Activated CD4-positive, alpha-beta memory T cell treated with anti-CD3 and anti-CD28 coated beads, Interleukin-2, amount 10 ng/mL, durations not matched to agents 7 days and 5 days (primary cell): Measurements from ENCODE around the gene USP36. TPM values are rescaled to one million over a fixed set of nuclear protein-coding genes. Genes with fewer than 3 reads are reported as not detected.

Source experiments
- CTCF ChIA-PET: fragments of 350-600 bp; sonication (Branson Sonifier 250); formaldehyde crosslinking; loops from one replicate; lab custom pipeline; 2021; ENCODE audit warnings: antibody characterized with exemption, inconsistent platforms; lab: Charles Lee
- POLR2A ChIA-PET: fragments of 350-600 bp; sonication (Branson Sonifier 250); formaldehyde crosslinking; loops from one replicate; lab custom pipeline; 2021; ENCODE audit warnings: antibody characterized with exemption; lab: Charles Lee
- DNase-seq: peaks from one replicate; pipeline ENCODE4 v3.0.0-alpha.2; 2020
- H3K27ac Mint-ChIP-seq: one replicate; pipeline ENCODE4 v1.8.0; 2021; ENCODE audit warnings: mild to moderate bottlenecking, mixed read lengths
- H3K27me3 Mint-ChIP-seq: one replicate; pipeline ENCODE4 v1.8.0; 2021; ENCODE audit warnings: mixed read lengths
- H3K36me3 Mint-ChIP-seq: one replicate; pipeline ENCODE4 v1.8.0; 2021; ENCODE audit warnings: low read depth, mixed read lengths
- H3K4me1 Mint-ChIP-seq: one replicate; pipeline ENCODE4 v1.8.0; 2021; ENCODE audit warnings: mixed read lengths
- H3K4me3 Mint-ChIP-seq: one replicate; pipeline ENCODE4 v1.8.0; 2021; ENCODE audit warnings: mild to moderate bottlenecking, mixed read lengths
- H3K9me3 Mint-ChIP-seq: one replicate; pipeline ENCODE4 v1.8.0; 2021; ENCODE audit warnings: mixed read lengths
- total RNA-seq, 2 experiments: library from RNA; stranded (reverse); gene quantifications; one replicate each; pipeline ENCODE4 v1.2.3, GENCODE V29; 2021

The USP36 gene
- total RNA-seq, 2 experiments from 2014 or later: 95.4 to 96.8 TPM

DNA sequence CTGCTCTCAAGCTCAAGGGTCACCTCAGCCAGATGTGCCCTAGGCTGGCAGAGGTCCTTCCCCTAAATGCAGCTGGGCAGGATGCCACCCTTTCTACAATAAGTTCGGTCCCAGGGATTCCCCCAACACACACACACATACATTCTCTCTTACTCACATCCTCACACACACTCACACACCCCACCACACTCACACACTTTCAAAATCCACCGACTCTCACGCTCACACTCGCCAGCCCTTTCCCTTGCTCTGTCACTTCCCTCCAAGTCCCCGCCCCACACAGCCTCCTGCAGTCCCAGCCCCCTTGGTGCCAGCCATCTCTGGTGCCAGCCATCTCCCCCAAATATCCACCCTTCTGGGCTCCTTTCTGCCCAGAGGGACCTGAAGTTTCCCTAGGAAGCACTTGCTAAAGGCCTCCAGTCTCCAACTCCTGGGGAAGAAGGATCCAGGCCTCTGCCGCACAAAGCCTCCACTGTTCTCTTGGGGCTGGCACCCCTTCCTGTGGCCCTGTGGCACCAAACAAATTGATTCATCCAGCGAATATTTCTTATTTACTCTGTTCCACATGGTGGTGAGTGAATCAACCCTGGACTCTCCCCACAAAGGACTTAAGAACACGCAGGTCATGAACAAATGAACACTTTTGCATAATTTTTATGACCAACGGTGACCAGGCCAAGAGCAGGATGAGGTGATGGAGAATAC lies 3.8 kb upstream of the USP36 start:
- CTCF ChIA-PET: interaction anchor here (0.6 to 1.4 kb wide), 3 partner anchors 12 to 557 kb away, joined by 3 read pairs; no protein-coding TSS in a partner anchor
- peaks cover 3% of the 10 kb centered on the region for H3K36me3 Mint-ChIP-seq
- H3K4me1 Mint-ChIP-seq: peaks cover 30% of the 10 kb centered on the region
- no peak overlapping the region for H3K27ac Mint-ChIP-seq
- no peaks in the 10 kb centered on the region for H3K9me3 Mint-ChIP-seq
- POLR2A ChIA-PET: interaction anchor here (1.4 kb wide), 1 partner anchor 62 kb away, joined by 4 read pairs; the partner anchor contains the start of gene CYTH1
- DNase-seq: no peak
- H3K27me3 Mint-ChIP-seq: no peaks in the 10 kb centered on the region
- H3K4me3 Mint-ChIP-seq: no peak overlapping the region

GRCh38 chr17:78842881-78843565 lies 2.4 kb upstream of the USP36 start:
- Mint-ChIP-seq H3K27ac (no peak overlapping the region), H3K4me3 (peak overlapping the region; percentile 9), H3K9me3 (no peaks in the 10 kb centered on the region), H3K36me3 (peaks cover 14% of the 10 kb centered on the region), H3K27me3 (no peaks in the 10 kb centered on the region), H3K4me1 (peaks cover 42% of the 10 kb centered on the region)
- DNase-seq: peak; percentile 76
- CTCF ChIA-PET: interaction anchor here (0.7 to 2.1 kb wide), 8 partner anchors 10 to 346 kb away, joined by 3 to 5 read pairs (median 3); no protein-coding TSS in a partner anchor
- POLR2A ChIA-PET: interaction anchor here (1.4 kb wide), 1 partner anchor 61 kb away, joined by 4 read pairs; the partner anchor contains the start of gene CYTH1

GRCh38 chr17:78840530-78840779 lies 159 bp downstream of the USP36 start:
- Mint-ChIP-seq H3K27me3 (no peaks in the 10 kb centered on the region), H3K27ac (peak overlapping the region; percentile 94), H3K36me3 (peaks cover 38% of the 10 kb centered on the region), H3K9me3 (no peaks in the 10 kb centered on the region), H3K4me1 (peaks cover 55% of the 10 kb centered on the region), H3K4me3 (peak overlapping the region; percentile 86)
- CTCF ChIA-PET: no interaction called here
- DNase-seq: no peak
- POLR2A ChIA-PET: interaction anchor here (0.8 to 2.5 kb wide), 11 partner anchors 9 to 64 kb away, joined by 3 to 20 read pairs (median 4); no protein-coding TSS in a partner anchor

- peaks cover 55% of the 10 kb centered on the region for H3K4me1 Mint-ChIP-seq
- CTCF ChIA-PET: no interaction called here
- peak; percentile 64 for DNase-seq
- peak overlapping the region; percentile 94 for H3K4me3 Mint-ChIP-seq
- H3K36me3 Mint-ChIP-seq: peaks cover 43% of the 10 kb centered on the region
- peak overlapping the region; percentile 94 for H3K27ac Mint-ChIP-seq
- H3K27me3 Mint-ChIP-seq: no peaks in the 10 kb centered on the region
- no peaks in the 10 kb centered on the region for H3K9me3 Mint-ChIP-seq
- POLR2A ChIA-PET: interaction anchor here (0.8 to 2.5 kb wide), 11 partner anchors 9 to 63 kb away, joined by 3 to 20 read pairs (median 4); no protein-coding TSS in a partner anchor
Measured at GRCh38 chr17:78839762-78840529, 668 bp downstream of the USP36 start.

GRCh38 chr17:78839235-78839761 lies 1.3 kb downstream of the USP36 start:
- Mint-ChIP-seq H3K36me3 (peaks cover 48% of the 10 kb centered on the region), H3K4me1 (peaks cover 50% of the 10 kb centered on the region), H3K27me3 (no peaks in the 10 kb centered on the region), H3K27ac (peak overlapping the region; percentile 94), H3K4me3 (peak overlapping the region; percentile 94), H3K9me3 (no peaks in the 10 kb centered on the region)
- peak; percentile 20 for DNase-seq
- ChIA-PET POLR2A (no interaction called here), CTCF (no interaction called here)

DNA sequence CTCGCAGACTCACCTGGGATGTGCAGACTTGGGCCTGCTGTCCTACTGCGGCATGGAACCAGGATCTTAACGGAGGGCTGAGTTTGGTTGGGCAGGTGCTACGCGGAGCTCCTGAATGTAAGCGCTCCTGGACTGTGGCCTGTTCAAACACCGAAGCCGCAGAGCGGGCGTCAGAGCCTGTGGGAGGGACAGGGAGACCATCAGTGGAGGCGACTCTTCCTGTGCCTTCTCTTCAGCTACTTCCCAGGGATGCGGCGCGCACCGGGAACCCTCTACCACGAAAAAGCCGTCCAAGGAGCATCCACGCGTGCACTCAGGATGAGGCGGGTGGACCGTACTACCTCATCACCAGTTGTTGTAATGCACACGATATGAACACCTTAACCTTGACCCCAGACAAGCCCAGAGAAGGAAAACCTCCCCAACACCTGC lies 2.0 kb downstream of the USP36 start:
- Mint-ChIP-seq H3K4me3 (peak overlapping the region; percentile 94), H3K4me1 (peaks cover 46% of the 10 kb centered on the region), H3K9me3 (no peaks in the 10 kb centered on the region), H3K27me3 (no peaks in the 10 kb centered on the region), H3K27ac (peak overlapping the region; percentile 94), H3K36me3 (peaks cover 53% of the 10 kb centered on the region)
- POLR2A ChIA-PET: interaction anchor here (1.6 to 3.5 kb wide), 2 partner anchors 20 to 91 kb away, joined by 3 to 19 read pairs; no protein-coding TSS in a partner anchor
- CTCF ChIA-PET: no interaction called here
- DNase-seq: no peak

GRCh38 chr17:78836420-78837021 lies 4.1 kb downstream of the USP36 start:
- H3K4me1 Mint-ChIP-seq: peaks cover 30% of the 10 kb centered on the region
- no peak for DNase-seq
- ChIA-PET CTCF (no interaction called here), POLR2A (interaction anchor here (1.7 to 3.5 kb wide), 2 partner anchors 9 to 18 kb away, joined by 5 to 19 read pairs; no protein-coding TSS in a partner anchor)
- no peak overlapping the region for H3K27ac Mint-ChIP-seq
- H3K27me3 Mint-ChIP-seq: no peaks in the 10 kb centered on the region
- no peak overlapping the region for H3K4me3 Mint-ChIP-seq
- H3K9me3 Mint-ChIP-seq: no peaks in the 10 kb centered on the region
- peaks cover 73% of the 10 kb centered on the region for H3K36me3 Mint-ChIP-seq

GRCh38 chr17:78834571-78834970 lies 6.0 kb downstream of the USP36 start:
- Mint-ChIP-seq H3K4me1 (peaks cover 27% of the 10 kb centered on the region), H3K27me3 (no peaks in the 10 kb centered on the region), H3K4me3 (no peak overlapping the region), H3K36me3 (peaks cover 84% of the 10 kb centered on the region), H3K27ac (no peak overlapping the region), H3K9me3 (no peaks in the 10 kb centered on the region)
- DNase-seq: no peak
- CTCF ChIA-PET: no interaction called here
- POLR2A ChIA-PET: no interaction called here

GRCh38 chr17:78832541-78832810 lies 8.1 kb downstream of the USP36 start:
- H3K27ac Mint-ChIP-seq: peak overlapping the region; percentile 28
- H3K36me3 Mint-ChIP-seq: peaks cover 84% of the 10 kb centered on the region
- H3K4me3 Mint-ChIP-seq: no peak overlapping the region
- H3K4me1 Mint-ChIP-seq: peaks cover 11% of the 10 kb centered on the region
- CTCF ChIA-PET: interaction anchor here (1.8 kb wide), 1 partner anchor 10 kb away, joined by 5 read pairs; no protein-coding TSS in a partner anchor
- H3K9me3 Mint-ChIP-seq: no peaks in the 10 kb centered on the region
- DNase-seq: no peak
- POLR2A ChIA-PET: interaction anchor here (1.4 kb wide), 1 partner anchor 12 kb away, joined by 5 read pairs; no protein-coding TSS in a partner anchor
- no peaks in the 10 kb centered on the region for H3K27me3 Mint-ChIP-seq

GRCh38 chr17:78831688-78832540 lies 8.7 kb downstream of the USP36 start:
- peak overlapping the region; percentile 28 for H3K27ac Mint-ChIP-seq
- POLR2A ChIA-PET: interaction anchor here (1.0 to 1.4 kb wide), 3 partner anchors 8 to 13 kb away, joined by 3 to 5 read pairs (median 3); no protein-coding TSS in a partner anchor
- H3K4me3 Mint-ChIP-seq: no peak overlapping the region
- H3K27me3 Mint-ChIP-seq: no peaks in the 10 kb centered on the region
- DNase-seq: no peak
- CTCF ChIA-PET: interaction anchor here (1.1 to 1.8 kb wide), 2 partner anchors 10 to 12 kb away, joined by 4 to 5 read pairs; no protein-coding TSS in a partner anchor
- H3K36me3 Mint-ChIP-seq: peaks cover 84% of the 10 kb centered on the region
- H3K4me1 Mint-ChIP-seq: peaks cover 6% of the 10 kb centered on the region
- H3K9me3 Mint-ChIP-seq: no peaks in the 10 kb centered on the region

- CTCF ChIA-PET: interaction anchor here (0.5 to 1.0 kb wide), 2 partner anchors 14 to 73 kb away, joined by 3 read pairs; no protein-coding TSS in a partner anchor
- no peak overlapping the region for H3K27ac Mint-ChIP-seq
- no peak overlapping the region for H3K4me3 Mint-ChIP-seq
- POLR2A ChIA-PET: interaction anchor here (0.5 to 1.0 kb wide), 3 partner anchors 9 to 45 kb away, joined by 3 read pairs; no protein-coding TSS in a partner anchor
- no peak for DNase-seq
- no peaks in the 10 kb centered on the region for H3K27me3 Mint-ChIP-seq
- H3K36me3 Mint-ChIP-seq: peaks cover 82% of the 10 kb centered on the region
- H3K9me3 Mint-ChIP-seq: no peaks in the 10 kb centered on the region
- peaks cover 14% of the 10 kb centered on the region for H3K4me1 Mint-ChIP-seq
Measured at GRCh38 chr17:78829477-78829876, 11.1 kb downstream of the USP36 start.
